ENCODE results near the gene NFATC4.
A peak's percentile ranks its signal among the peaks of the same experiment; 100 is the strongest.
"Not testable (repeated sequence)": the region's sequence is repeated elsewhere in the genome, so short reads cannot be mapped to it uniquely, and the experiment has no call there.

The NFATC4 gene

GRCh38 chr14:24339284-24340151, 28.5 kb upstream of the NFATC4 start, which contains the start of gene RIPK3:
RIPK3 (minus strand) TSS chr14:24339991; CDS start chr14:24339826, 165 bp downstream.
- DNase-seq = peak; percentile 75

DNA sequence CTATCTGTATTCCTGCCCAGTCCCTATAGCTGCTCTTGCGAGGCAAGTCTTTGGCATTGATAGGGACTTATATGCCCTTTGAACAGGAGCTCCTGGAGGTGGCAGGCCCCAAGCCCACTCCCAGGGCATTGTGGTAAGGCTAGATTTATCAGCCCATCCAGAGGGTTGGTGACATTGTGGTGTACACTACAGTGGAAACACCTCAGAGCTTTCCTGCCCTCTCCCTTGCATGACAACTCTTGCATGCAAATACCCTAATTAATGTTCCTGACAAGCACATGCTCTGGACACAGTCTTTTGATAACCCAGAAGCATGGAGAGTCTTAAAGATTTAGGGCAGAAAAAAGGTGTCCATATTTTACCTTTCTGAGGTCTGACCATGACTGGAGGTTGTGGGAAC, 27.4 kb upstream of the NFATC4 start:
- DNase-seq = no peak

GRCh38 chr14:24342889-24343288, 25.1 kb upstream of the NFATC4 start:
- no peak for DNase-seq

DNA sequence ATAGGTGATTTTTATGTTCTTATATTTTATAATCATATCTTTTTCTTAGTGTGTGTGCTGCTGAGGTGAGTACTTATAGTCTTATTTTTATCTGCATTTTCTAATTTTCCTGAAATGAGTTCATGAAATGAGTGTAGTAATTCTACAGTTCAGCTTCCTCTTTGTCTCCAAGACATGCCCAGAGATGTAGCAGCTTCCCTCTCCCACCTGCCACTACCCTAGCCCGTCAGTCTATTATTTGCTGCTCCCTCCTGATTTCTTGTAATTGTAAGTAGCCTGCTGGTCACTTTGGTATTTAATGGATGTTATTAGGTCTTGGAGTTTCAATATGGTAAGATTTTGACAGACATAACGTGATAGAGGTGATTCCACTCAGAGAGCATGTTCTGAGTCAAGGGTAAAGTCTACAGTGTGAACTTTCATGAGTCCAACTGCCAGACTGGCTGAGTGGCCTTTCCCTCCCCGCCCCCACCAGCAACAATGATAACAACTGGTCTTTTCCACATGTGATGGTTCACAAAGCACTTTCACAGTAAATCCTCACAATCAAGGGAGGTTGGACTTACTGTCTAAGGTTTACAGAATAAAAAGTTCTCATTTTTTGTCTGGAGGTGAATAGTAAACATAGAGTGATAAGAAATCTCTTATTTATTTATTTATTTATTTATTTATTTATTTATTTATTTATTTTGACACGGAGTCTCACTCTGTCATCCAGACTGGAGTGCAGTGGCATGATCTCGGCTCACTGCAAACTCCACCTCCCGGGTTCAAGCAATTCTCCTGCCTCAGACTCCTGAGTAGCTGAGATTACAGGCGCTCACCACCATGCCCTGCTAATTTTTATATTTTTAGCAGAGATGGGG, 24.0 kb upstream of the NFATC4 start:
- DNase-seq = no peak

DNA sequence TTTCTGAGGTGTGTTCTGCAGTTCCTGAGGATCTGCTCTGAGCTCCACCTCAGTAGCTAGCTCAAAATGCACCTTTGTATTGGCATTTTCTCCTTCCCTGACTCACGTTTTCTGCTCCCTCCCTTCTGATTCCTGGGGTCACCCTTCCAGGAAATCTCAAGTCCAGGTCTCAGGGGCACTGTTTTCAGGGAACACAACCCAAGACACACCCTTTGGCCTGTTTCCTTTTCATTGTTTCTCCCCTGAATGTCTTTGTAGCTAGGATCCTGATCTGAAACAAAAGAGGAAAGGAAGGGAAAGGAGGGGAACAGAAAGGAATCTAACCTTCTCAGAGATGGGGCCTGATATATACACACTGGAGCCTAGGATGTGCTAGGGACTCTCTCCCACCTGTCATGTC, 20.9 kb upstream of the NFATC4 start:
- no peak for DNase-seq

GRCh38 chr14:24348186-24348585, 19.8 kb upstream of the NFATC4 start:
- DNase-seq = no peak

- no peak for DNase-seq
Measured at GRCh38 chr14:24349742-24350141, 18.2 kb upstream of the NFATC4 start.

- no peak for DNase-seq
Measured at GRCh38 chr14:24351517-24351916, 16.5 kb upstream of the NFATC4 start.

- no peak for DNase-seq
Measured at GRCh38 chr14:24353559-24354481, 14.2 kb upstream of the NFATC4 start.

GRCh38 chr14:24354482-24354825, 13.5 kb upstream of the NFATC4 start:
- DNase-seq = not testable (repeated sequence)

DNA sequence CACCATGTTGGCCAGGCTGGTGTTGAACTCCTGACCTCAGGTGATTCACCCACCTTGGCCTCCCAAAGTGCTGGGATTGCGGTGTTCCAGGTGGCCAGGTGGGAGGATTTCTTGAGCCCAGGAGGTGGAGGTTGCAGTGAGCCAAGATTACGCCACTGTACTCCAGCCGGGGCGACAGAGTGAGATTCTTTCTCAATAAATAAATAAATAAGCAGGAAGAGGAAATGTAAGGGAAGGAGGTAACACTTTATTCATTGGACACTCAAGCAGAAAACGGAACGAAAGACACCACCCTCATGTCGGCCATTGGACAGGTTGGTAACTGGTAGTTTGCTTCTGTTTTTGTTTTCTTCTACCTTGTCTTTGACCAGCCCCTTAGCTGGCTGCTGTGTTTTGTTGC, 13.0 kb upstream of the NFATC4 start:
- DNase-seq = no peak

DNA sequence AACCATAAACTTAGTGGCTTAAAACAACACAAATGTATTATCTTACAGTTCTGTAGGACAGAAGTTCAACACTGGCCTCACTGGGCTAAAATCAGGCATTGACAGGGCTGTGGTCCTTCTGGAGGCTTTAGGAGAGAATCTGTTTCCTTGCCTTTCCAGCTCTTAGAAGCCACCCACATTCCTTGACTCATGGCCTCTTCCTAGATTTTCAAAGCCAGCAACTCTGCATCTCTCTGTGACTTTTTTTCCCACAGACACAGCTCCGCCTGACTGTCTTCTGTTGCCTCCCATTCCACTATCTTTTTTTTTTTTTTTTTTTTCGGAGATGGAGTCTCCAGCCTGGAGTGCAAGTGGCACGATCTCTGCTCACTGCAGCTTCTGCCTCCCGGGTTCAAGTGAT, 11.8 kb upstream of the NFATC4 start:
- DNase-seq = no peak

DNA sequence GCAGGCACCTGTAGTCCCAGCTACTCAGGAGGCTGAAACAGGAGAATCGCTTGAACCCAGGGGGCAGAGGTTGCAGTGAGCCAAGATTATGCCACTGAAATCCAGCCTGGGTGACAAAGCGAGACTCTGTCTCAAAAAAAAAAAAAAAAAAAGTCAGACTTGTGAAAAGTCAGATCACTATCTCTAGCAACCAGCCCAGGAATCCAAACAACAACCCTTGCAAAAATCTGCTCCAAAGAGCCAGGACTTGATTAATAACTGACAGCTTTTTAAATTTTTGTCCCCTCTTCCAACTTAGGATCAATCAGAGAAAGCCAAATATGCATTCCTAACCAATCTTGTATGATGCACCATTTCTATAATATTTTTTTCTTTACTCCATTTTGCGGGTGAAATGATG, 7.7 kb upstream of the NFATC4 start:
- DNase-seq = no peak

- no peak for DNase-seq
Measured at GRCh38 chr14:24361326-24361725, 6.7 kb upstream of the NFATC4 start.

DNA sequence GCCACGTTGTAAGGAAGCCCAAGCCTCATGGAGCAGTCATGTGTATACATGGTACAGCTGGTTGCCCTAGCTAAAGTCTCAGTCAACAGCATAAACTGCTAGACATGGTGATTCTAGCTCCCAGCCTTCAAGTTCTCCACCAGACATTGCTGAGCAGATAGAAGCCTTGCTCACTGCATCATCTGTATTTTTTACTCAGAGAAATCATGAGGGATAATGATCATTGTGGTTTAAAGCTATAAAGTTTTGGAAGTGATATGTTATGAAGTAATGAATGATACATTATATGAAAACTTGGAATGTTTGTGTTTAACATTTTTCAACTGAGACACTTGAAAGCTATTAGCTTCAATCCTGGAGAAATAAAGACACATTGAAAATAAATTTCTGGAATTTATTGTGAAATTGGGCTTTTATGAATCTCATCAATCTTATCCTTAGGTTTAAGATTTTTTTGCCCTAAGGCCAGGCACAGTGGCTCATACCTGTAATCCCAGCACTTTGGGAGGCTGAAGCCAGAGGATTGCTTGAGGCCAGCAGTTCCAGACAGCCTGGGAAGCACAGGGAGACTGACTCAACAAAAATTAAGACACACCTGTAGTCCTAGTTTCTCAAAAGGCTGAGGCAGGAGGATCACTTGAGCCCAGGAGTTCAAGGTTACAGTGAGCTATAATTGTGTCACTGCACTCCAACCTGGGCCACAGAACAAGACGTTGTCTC, 5.6 kb upstream of the NFATC4 start:
- no peak for DNase-seq

- DNase-seq = no peak
Measured at GRCh38 chr14:24363401-24363800, 4.6 kb upstream of the NFATC4 start.

DNA sequence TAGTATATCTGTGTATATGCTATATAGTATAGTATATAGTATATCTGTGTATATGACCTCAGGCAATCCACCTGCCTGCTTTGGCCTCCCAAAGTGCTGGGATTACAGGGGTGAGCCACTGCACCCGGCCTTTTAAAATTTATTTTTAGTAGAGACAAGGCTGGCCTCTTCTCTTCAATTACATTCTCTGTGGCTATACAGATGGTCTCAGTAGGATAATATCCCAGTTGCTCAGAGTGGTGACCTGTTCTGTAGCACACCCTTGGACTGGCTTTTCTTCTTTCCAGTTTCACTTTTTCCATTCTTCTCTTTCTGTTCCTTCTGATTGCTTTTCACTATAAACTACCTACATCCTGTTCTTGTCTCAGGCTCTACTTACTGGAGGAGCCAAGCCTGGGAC, 3.1 kb upstream of the NFATC4 start:
- no peak for DNase-seq

- peak; percentile 60 for DNase-seq
Measured at GRCh38 chr14:24365600-24366412, 2.2 kb upstream of the NFATC4 start.

GRCh38 chr14:24366413-24366720, 1.6 kb upstream of the NFATC4 start:
- no peak for DNase-seq

GRCh38 chr14:24366721-24367513, 1.1 kb upstream of the NFATC4 start:
- DNase-seq = peak; percentile 8

DNA sequence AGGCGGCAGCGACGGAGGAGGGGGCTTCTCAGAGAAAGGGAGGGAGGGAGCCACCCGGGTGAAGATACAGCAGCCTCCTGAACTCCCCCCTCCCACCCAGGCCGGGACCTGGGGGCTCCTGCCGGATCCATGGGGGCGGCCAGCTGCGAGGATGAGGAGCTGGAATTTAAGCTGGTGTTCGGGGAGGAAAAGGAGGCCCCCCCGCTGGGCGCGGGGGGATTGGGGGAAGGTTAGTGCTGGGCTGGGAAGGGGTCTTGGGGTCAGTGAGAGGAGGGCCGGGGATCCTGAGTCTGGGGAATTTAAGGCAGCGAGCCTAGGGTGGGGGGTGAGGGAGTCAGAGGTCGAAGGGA, 203 bp downstream of the NFATC4 start:
- no peak for DNase-seq

Data from activated naive CD4-positive, alpha-beta T cell treated with Interleukin-2 at 50 U/mL for 16 hours (primary cell).